ENCODE data around the gene RBSN. TPM values are rescaled to one million over a fixed set of nuclear protein-coding genes. Genes with fewer than 3 reads are reported as not detected.

The RBSN gene
- total RNA-seq, 6 experiments from 2014 or later, result 17.6 to 22.2 (median 19.3) TPM

DNA sequence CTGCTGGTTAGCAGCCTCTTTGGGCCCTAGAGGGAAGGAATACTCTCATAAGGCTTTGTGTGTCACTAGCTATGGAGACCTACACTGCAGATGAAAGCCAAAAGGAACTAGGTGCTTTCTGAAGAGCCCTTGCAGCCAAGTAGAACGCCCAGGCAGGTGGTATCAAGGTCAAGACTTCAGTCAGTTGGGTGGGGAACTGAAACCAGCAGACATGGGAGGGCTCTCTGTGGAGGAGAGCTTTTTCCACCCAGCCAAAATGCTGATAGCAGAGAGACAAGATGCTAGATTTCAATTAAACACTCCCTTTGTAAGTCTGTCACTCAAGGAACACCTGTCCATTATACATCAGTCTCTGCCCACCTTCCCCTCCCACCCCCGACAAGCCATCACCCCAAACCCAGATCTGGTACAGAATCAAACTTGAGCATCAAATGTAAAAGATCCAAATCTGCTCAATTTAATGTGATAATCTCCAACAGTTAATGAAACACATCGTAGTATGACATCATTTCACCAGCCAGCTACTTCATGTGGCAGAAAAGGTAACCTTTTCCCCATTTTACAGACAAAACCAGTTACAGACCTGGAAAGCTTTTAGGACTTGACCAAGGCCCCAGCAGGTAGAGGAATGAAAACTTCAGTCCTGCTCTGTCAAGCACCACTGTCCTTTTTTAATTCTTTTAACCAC, 48.4 kb downstream of the RBSN start:
- H3K4me1 Mint-ChIP-seq (ENCODE audit: low read depth), result peaks cover 10% of the 10 kb centered on the region
- peaks cover 20% of the 10 kb centered on the region for H3K36me3 Mint-ChIP-seq (ENCODE audit: low read depth)
- peaks cover 2% of the 10 kb centered on the region; the same call in 1 of the 2 replicates for H3K27me3 Mint-ChIP-seq (ENCODE audit: insufficient read depth)
- no peaks in the 10 kb centered on the region for H3K9me3 Mint-ChIP-seq
- TF ChIP-seq, protein P1, sequence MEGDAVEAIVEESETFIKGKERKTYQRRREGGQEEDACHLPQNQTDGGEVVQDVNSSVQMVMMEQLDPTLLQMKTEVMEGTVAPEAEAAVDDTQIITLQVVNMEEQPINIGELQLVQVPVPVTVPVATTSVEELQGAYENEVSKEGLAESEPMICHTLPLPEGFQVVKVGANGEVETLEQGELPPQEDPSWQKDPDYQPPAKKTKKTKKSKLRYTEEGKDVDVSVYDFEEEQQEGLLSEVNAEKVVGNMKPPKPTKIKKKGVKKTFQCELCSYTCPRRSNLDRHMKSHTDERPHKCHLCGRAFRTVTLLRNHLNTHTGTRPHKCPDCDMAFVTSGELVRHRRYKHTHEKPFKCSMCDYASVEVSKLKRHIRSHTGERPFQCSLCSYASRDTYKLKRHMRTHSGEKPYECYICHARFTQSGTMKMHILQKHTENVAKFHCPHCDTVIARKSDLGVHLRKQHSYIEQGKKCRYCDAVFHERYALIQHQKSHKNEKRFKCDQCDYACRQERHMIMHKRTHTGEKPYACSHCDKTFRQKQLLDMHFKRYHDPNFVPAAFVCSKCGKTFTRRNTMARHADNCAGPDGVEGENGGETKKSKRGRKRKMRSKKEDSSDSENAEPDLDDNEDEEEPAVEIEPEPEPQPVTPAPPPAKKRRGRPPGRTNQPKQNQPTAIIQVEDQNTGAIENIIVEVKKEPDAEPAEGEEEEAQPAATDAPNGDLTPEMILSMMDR (IDR thresholded peaks at IDR 0.05), result no peak
- no peak overlapping the region for H3K4me3 Mint-ChIP-seq
- H3K27ac Mint-ChIP-seq, result peak overlapping the region; percentile 29; the same call in 1 of the 2 replicates
- DNase-seq, result no peak

DNA sequence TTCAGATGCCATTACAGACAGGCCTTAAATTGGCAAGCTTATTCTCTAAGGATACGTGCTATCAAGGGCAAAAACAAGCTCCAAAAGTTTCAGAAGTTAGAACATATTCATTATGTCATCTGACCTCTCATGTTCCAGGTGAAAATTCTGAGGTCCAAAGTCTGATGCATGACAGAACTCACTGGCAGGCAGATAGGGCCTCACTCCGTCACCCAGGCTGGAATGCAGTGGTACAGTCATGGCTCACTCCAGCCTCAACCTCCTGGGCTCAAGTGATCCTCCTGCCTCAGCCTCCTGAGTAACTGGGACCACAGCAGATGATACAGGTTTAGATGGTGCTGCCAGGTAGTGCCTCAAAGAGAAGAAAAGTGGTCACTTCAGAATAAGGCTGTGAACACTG, 49.4 kb downstream of the RBSN start:
- H3K36me3 Mint-ChIP-seq (ENCODE audit: low read depth), result peaks cover 13% of the 10 kb centered on the region
- H3K27me3 Mint-ChIP-seq (ENCODE audit: insufficient read depth), result peaks cover 2% of the 10 kb centered on the region; the same call in 1 of the 2 replicates
- peaks cover under 1% of the 10 kb centered on the region for H3K4me1 Mint-ChIP-seq (ENCODE audit: low read depth)
- no peak overlapping the region for H3K4me3 Mint-ChIP-seq
- H3K27ac Mint-ChIP-seq, result no peak overlapping the region
- no peaks in the 10 kb centered on the region for H3K9me3 Mint-ChIP-seq
- no peak for DNase-seq
- TF ChIP-seq, protein P1 (IDR thresholded peaks at IDR 0.05), result no peak

DNA sequence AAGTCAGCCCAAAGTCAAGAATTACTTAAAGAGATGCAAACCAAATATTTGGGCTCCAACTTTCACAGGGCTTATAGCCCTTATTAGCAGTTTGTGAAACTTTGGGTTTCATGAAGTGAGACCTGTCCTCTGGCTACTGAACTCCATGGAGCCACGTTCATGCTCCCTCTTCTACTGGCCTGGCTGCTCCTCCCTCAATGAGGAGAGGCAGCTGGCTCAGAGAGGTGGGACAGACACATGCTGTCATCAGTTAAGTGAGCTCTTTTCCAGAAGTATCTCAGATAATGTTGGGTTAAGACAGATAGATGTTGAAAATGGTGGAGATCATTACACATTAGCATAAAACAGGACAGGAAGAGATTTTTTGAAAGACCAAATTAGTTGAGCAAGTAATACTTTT, 53.3 kb downstream of the RBSN start:
- no peak for DNase-seq
- H3K27ac Mint-ChIP-seq, result no peak overlapping the region
- no peaks in the 10 kb centered on the region for H3K9me3 Mint-ChIP-seq
- no peak overlapping the region for H3K4me3 Mint-ChIP-seq
- H3K27me3 Mint-ChIP-seq (ENCODE audit: insufficient read depth), result peaks cover 2% of the 10 kb centered on the region; the same call in 1 of the 2 replicates
- TF ChIP-seq, protein P1 (IDR thresholded peaks at IDR 0.05), result no peak
- H3K36me3 Mint-ChIP-seq (ENCODE audit: low read depth), result peaks cover 32% of the 10 kb centered on the region
- peaks cover 25% of the 10 kb centered on the region for H3K4me1 Mint-ChIP-seq (ENCODE audit: low read depth)

DNA sequence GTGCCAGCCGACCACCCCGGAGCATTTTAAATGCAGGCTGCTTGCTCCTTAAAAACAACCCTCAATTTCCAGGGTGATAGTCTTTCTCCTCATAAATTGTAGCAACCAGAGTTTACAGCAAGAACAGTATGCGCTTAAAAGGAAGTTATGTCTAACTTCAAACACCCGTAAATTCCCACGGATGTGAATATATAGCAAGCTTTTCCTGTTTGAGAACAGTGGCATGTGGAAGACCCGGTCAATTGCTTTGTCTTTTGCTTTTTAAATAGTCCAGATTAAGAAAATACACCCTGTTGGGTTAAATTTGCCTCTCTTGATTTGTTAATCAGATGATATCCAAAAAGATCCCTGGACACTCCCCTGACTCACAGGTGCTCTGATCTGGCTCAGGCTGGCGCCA, 54.6 kb downstream of the RBSN start:
- Mint-ChIP-seq H3K27me3 (ENCODE audit: insufficient read depth) (peaks cover 2% of the 10 kb centered on the region; the same call in 1 of the 2 replicates), H3K36me3 (ENCODE audit: low read depth) (peaks cover 29% of the 10 kb centered on the region), H3K4me3 (no peak overlapping the region), H3K27ac (no peak overlapping the region), H3K9me3 (no peaks in the 10 kb centered on the region), H3K4me1 (ENCODE audit: low read depth) (peaks cover 30% of the 10 kb centered on the region)
- TF ChIP-seq, protein P1 (IDR thresholded peaks at IDR 0.05), result no peak
- no peak for DNase-seq

DNA sequence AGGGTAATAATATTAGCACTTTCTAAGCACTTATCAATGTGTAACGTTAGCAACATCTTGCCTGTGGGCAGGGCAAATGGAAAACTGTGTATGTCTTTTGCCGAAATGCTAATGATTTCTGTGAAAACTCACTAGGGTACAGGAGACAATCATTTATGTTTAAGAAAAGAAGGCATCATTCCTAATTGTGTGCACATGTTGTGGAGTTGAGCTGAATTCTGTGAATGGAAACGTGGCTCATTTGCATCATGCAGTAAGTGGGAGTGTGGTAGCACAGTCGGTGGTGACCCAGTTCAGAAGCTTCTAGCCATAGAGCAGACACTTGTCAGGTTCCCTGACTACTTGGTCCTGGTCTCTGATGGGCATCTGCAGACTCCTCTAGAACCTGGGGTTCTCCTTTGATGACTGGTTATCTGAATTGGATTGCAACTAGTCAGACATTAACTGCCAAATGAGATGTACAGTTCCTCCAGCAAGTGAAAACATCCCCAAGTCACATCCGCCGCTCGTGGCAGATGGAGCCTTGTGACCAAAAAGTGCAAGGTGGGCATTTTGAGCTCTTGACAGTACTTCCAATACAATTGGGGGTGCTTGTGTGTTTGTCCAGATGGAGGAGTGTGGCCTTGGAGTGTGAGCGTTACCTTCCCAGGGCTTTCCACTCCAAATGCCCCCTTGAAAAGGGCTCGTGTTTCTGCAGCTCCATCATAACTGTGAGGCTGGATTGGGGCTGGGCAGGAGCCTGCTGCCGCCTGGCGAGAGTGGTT, 55.4 kb downstream of the RBSN start:
- no peaks in the 10 kb centered on the region for H3K9me3 Mint-ChIP-seq
- peaks cover 26% of the 10 kb centered on the region for H3K36me3 Mint-ChIP-seq (ENCODE audit: low read depth)
- peaks cover 30% of the 10 kb centered on the region for H3K4me1 Mint-ChIP-seq (ENCODE audit: low read depth)
- TF ChIP-seq, protein P1 (IDR thresholded peaks at IDR 0.05), result no peak
- H3K27me3 Mint-ChIP-seq (ENCODE audit: insufficient read depth), result peaks cover 2% of the 10 kb centered on the region; the same call in 1 of the 2 replicates
- no peak for DNase-seq
- H3K4me3 Mint-ChIP-seq, result no peak overlapping the region
- peak overlapping the region; percentile 24; the same call in 1 of the 2 replicates for H3K27ac Mint-ChIP-seq

Measured in HFFc6 (cell line).